ENCODE measurements around the gene RLN1. TPM values are rescaled to one million over a fixed set of nuclear protein-coding genes. Genes with fewer than 3 reads are reported as not detected.
"Not testable (repeated sequence)": the region's sequence is repeated elsewhere in the genome, so short reads cannot be mapped to it uniquely, and the experiment has no call there.

The RLN1 gene
- total RNA-seq, 1 experiment from 2014 or later = not detected

GRCh38 chr9:5326187-5326586 lies 13.5 kb downstream of the RLN1 start:
- DNase-seq (ENCODE audit: low read depth) = no peak

- DNase-seq (ENCODE audit: low read depth) = not testable (repeated sequence)
Measured at GRCh38 chr9:5321601-5322000, 18.1 kb downstream of the RLN1 start.

GRCh38 chr9:5321058-5321457 lies 18.6 kb downstream of the RLN1 start:
- peak; percentile 18 for DNase-seq (ENCODE audit: low read depth)

GRCh38 chr9:5316406-5316805 lies 23.3 kb downstream of the RLN1 start:
- not testable (repeated sequence) for DNase-seq (ENCODE audit: low read depth)

- no peak for DNase-seq (ENCODE audit: low read depth)
Measured at GRCh38 chr9:5315187-5315923, 24.3 kb downstream of the RLN1 start.

- no peak for DNase-seq (ENCODE audit: low read depth)
Measured at GRCh38 chr9:5310851-5311250, 28.8 kb downstream of the RLN1 start.

GRCh38 chr9:5305741-5306140 lies 33.9 kb downstream of the RLN1 start:
- no peak for DNase-seq (ENCODE audit: low read depth)

- DNase-seq (ENCODE audit: low read depth) = not testable (repeated sequence)
Measured at GRCh38 chr9:5303840-5304795, 35.6 kb downstream of the RLN1 start, which contains the start of gene RLN2. Gene RLN2, minus strand, starts transcription at chr9:5304716. Its CDS starts 136 bp downstream, at chr9:5304580.

- DNase-seq (ENCODE audit: low read depth) = peak; percentile 10
Measured at GRCh38 chr9:5301544-5301943, 38.1 kb downstream of the RLN1 start.

- DNase-seq (ENCODE audit: low read depth) = no peak
Measured at GRCh38 chr9:5292141-5292540, 47.5 kb downstream of the RLN1 start.

GRCh38 chr9:5288591-5288990 lies 51.1 kb downstream of the RLN1 start:
- DNase-seq (ENCODE audit: low read depth) = no peak

- DNase-seq (ENCODE audit: low read depth) = no peak
Measured at GRCh38 chr9:5286262-5286661, 53.4 kb downstream of the RLN1 start.

Small RNA genes within 50 kb of the gene (small RNA-seq; reads per million reads assigned to genes)
- gene AL135786.1 (not detected), gene HMGN2P31 (not detected)

Other genes with a start within 250 kb of the RLN1 start
- not detected in 2 replicates for gene INSL6, start 154.2 kb downstream of the RLN1 start, total RNA-seq (2014; rRNA removed; shearing (Covaris generic))
- gene INSL4, start 108.5 kb downstream of the RLN1 start, total RNA-seq (2014; rRNA removed; shearing (Covaris generic)) = 0.33 and 0.39 TPM in 2 replicates
- not detected in 2 replicates for gene RLN2, start 35.2 kb downstream of the RLN1 start, total RNA-seq (2014; rRNA removed; shearing (Covaris generic))
- gene PLGRKT, start 98.0 kb upstream of the RLN1 start, total RNA-seq (2014; rRNA removed; shearing (Covaris generic)) = 33.6 and 36.5 TPM in 2 replicates
- 14.3 and 30.5 TPM in 2 replicates for gene CD274, start 110.7 kb upstream of the RLN1 start, total RNA-seq (2014; rRNA removed; shearing (Covaris generic))
- gene PDCD1LG2, start 170.7 kb upstream of the RLN1 start, total RNA-seq (2014; rRNA removed; shearing (Covaris generic)) = 4.0 and 4.5 TPM in 2 replicates